Spleen (tissue), 7 donors: Measurements from ENCODE around the gene PRG3.

ENCODE experiments used
- POLR2A ChIP-seq, 3 donors: fragments of 450-650 bp; IDR thresholded peaks; one replicate each; pipeline ENCODE4 v1.5.1; 2017; ENCODE audit warnings: antibody characterized with exemption in 3 of 3, mild to moderate bottlenecking in 1 of 3
- POLR2AphosphoS5 ChIP-seq, 3 donors: sonication (generic); formaldehyde crosslinking; IDR thresholded peaks; one replicate each; pipeline ENCODE4 v1.5.1; 2017; ENCODE audit warnings: antibody characterized with exemption in 3 of 3
- TF ChIP-seq, protein P1 (sequence below), 11 experiments: fragments of 200-600 bp in 7 of 11; fragments of 450-650 bp in 4 of 11; sonication (generic) in 4 of 11; IDR thresholded peaks in 8 of 11; conservative IDR thresholded peaks in 3 of 11; 1 replicate in 7 of 11; 2 replicates in 4 of 11; pipeline versions ENCODE4 v1.4.0 to v1.8.0; 2016 to 2021; ENCODE audit warnings: antibody characterized with exemption in 11 of 11, inconsistent platforms in 4 of 11, mild to moderate bottlenecking in 1 of 11
- donor health status: DM: no; HTN: no; CAD: no; lungs with moderate emphysema.
- donor health status: DM: no; HTN: no; CAD: no.
- donor health status: DM: no; HTN: no; CAD: no.

DNA sequence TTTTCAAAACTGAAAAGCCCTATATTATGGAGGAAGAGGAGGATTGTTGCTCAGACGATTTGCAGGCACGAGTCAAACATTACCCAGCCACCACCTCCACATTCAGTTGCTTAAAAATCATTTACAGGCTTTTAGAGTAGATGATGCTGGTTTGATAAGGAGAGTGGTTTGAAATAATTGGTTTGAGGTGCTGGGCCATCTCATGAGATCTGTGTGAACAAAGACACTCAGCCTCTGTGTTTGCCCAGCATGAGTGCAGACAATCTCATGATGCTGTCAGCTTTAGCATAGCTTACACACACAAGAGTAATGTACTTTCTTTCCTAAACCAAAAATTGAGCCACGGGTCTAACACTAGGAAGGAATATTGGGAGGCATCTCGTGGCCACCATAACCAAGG, 41.7 kb upstream of the PRG3 start:
- TF ChIP-seq, protein P1, sequence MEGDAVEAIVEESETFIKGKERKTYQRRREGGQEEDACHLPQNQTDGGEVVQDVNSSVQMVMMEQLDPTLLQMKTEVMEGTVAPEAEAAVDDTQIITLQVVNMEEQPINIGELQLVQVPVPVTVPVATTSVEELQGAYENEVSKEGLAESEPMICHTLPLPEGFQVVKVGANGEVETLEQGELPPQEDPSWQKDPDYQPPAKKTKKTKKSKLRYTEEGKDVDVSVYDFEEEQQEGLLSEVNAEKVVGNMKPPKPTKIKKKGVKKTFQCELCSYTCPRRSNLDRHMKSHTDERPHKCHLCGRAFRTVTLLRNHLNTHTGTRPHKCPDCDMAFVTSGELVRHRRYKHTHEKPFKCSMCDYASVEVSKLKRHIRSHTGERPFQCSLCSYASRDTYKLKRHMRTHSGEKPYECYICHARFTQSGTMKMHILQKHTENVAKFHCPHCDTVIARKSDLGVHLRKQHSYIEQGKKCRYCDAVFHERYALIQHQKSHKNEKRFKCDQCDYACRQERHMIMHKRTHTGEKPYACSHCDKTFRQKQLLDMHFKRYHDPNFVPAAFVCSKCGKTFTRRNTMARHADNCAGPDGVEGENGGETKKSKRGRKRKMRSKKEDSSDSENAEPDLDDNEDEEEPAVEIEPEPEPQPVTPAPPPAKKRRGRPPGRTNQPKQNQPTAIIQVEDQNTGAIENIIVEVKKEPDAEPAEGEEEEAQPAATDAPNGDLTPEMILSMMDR (IDR thresholded peaks at IDR 0.05 in 8 of 11, conservative IDR thresholded peaks at IDR 0.05 in 3 of 11): no peak
- TF ChIP-seq POLR2AphosphoS5 (IDR thresholded peaks at IDR 0.05) (no peak), POLR2A (IDR thresholded peaks at IDR 0.05) (no peak)
